Neuronal stem cell (in vitro differentiated cells): ENCODE results near the gene VWF. TPM values are rescaled to one million over a fixed set of nuclear protein-coding genes. Genes with fewer than 3 reads are reported as not detected.

ENCODE experiments used
- DNase-seq: peaks from one replicate; pipeline ENCODE4 v3.0.0-alpha.2; 2013; ENCODE audit warnings: low spot score
- H2AFZ ChIP-seq: one replicate; pipeline ENCODE4 v1.6.1; 2013; ENCODE audit warnings: mild to moderate bottlenecking, low read length, inconsistent platforms
- H2AK5ac ChIP-seq: 2 replicates; pipeline ENCODE4 v1.6.1; 2013; ENCODE audit warnings: low read depth, mild to moderate bottlenecking, inconsistent platforms, low read length, moderate library complexity, mixed read lengths
- H2BK120ac ChIP-seq: 2 replicates; pipeline ENCODE4 v1.6.1; 2013; ENCODE audit warnings: low read depth, mild to moderate bottlenecking, inconsistent platforms, low read length, moderate library complexity, mixed read lengths
- H2BK12ac ChIP-seq: one replicate; pipeline ENCODE4 v1.6.1; 2013; ENCODE audit warnings: low read length, inconsistent platforms
- H2BK15ac ChIP-seq: 2 replicates; pipeline ENCODE4 v1.6.1; 2013; ENCODE audit warnings: mild to moderate bottlenecking, low read length, inconsistent platforms, mixed read lengths
- H2BK5ac ChIP-seq: one replicate; pipeline ENCODE4 v1.6.1; 2013; ENCODE audit warnings: inconsistent platforms, mild to moderate bottlenecking, low read length, moderate library complexity
- H3K14ac ChIP-seq: one replicate; pipeline ENCODE4 v1.6.1; 2013; ENCODE audit warnings: low read length, inconsistent platforms
- H3K18ac ChIP-seq: 2 replicates; pipeline ENCODE4 v1.6.1; 2013; ENCODE audit warnings: low read length, inconsistent platforms
- H3K23ac ChIP-seq: 2 replicates; pipeline ENCODE4 v1.6.1; 2013; ENCODE audit warnings: low read depth, mild to moderate bottlenecking, mixed read lengths, low read length, inconsistent platforms; ENCODE audit not compliant: poor library complexity
- H3K27ac ChIP-seq: replicated peaks from 3 replicates; pipeline ENCODE4 v1.5.1; 2013; ENCODE audit warnings: low read length, inconsistent platforms
- H3K27me3 ChIP-seq, 3 experiments: 2 replicates each; pipeline ENCODE4 v1.6.1; 2013; ENCODE audit warnings: low read length in 3 of 3, mild to moderate bottlenecking in 2 of 3, inconsistent platforms in 1 of 3, low read depth in 1 of 3, mixed read lengths in 1 of 3, moderate library complexity in 1 of 3; ENCODE audit not compliant: control insufficient read depth in 3 of 3, insufficient read depth in 3 of 3
- H3K36me3 ChIP-seq, 2 donors: replicated peaks in 1 of 2; 2 replicates each; pipeline ENCODE4 v1.6.1; 2013; ENCODE audit warnings: low read length in 2 of 2; ENCODE audit not compliant: control insufficient read depth in 2 of 2, insufficient read depth in 2 of 2
- H3K4ac ChIP-seq: 2 replicates; pipeline ENCODE4 v1.6.1; 2013; ENCODE audit warnings: inconsistent platforms, mild to moderate bottlenecking, low read length, moderate library complexity
- H3K4me1 ChIP-seq, 2 donors: 1 replicate in 1 of 2; 2 replicates in 1 of 2; pipeline ENCODE4 v1.6.1; 2013; ENCODE audit warnings: low read length in 2 of 2, low read depth in 1 of 2; ENCODE audit not compliant: control insufficient read depth in 2 of 2, insufficient read depth in 1 of 2
- H3K4me2 ChIP-seq: one replicate; pipeline ENCODE4 v1.6.1; 2013; ENCODE audit warnings: mild to moderate bottlenecking, low read length, inconsistent platforms; ENCODE audit not compliant: insufficient read depth, poor library complexity, severe bottlenecking
- H3K4me3 ChIP-seq, 2 donors: 2 replicates each; pipeline ENCODE4 v1.5.1; 2013; ENCODE audit warnings: low read length in 2 of 2, mild to moderate bottlenecking in 2 of 2, inconsistent platforms in 1 of 2, moderate library complexity in 1 of 2
- H3K79me1 ChIP-seq: one replicate; pipeline ENCODE4 v1.6.1; 2013; ENCODE audit warnings: low read depth, mild to moderate bottlenecking, inconsistent platforms, low read length, moderate library complexity
- H3K9ac ChIP-seq: one replicate; pipeline ENCODE4 v1.6.1; 2013; ENCODE audit warnings: mild to moderate bottlenecking, low read depth, low read length, inconsistent platforms; ENCODE audit not compliant: poor library complexity
- H3K9me3 ChIP-seq, 2 donors: replicated peaks in 1 of 2; 2 replicates each; pipeline versions ENCODE3 to v1.6.1; 2013; ENCODE audit warnings: low read length in 2 of 2, mild to moderate bottlenecking in 2 of 2, inconsistent platforms in 1 of 2, low read depth in 1 of 2, mixed read lengths in 1 of 2, moderate library complexity in 1 of 2; ENCODE audit not compliant: control insufficient read depth in 2 of 2, insufficient read depth in 1 of 2
- H4K8ac ChIP-seq: one replicate; pipeline ENCODE4 v1.6.1; 2013; ENCODE audit warnings: low read depth, mild to moderate bottlenecking, inconsistent platforms, low read length, moderate library complexity
- H4K91ac ChIP-seq: one replicate; pipeline ENCODE4 v1.6.1; 2013; ENCODE audit warnings: low read length, low read depth, mild to moderate bottlenecking, inconsistent platforms; ENCODE audit not compliant: poor library complexity
- WGBS, 2 donors: extraction: QIAGEN DNeasy Blood & Tissue Kit; methylation state at CpG; one replicate each; pipeline ENCODE4 v1.1.7; 2013; ENCODE audit warnings: missing lambda C conversion rate in 2 of 2, mixed read lengths in 1 of 2; ENCODE audit not compliant: insufficient read length in 2 of 2, insufficient replicate concordance in 1 of 2; ENCODE audit errors: extremely low coverage in 2 of 2; 5-methylcytosine and 5-hydroxymethylcytosine counted together
- small RNA-seq: library from polyadenylated mRNA; stranded (forward); fragments of <200 nt; extraction: miRNeasy Mini kit (QIAGEN cat#:217004); gene quantifications from one replicate; pipeline ENCODE3, GENCODE V24; 2013; ENCODE audit not compliant: insufficient read depth

The VWF gene

DNA sequence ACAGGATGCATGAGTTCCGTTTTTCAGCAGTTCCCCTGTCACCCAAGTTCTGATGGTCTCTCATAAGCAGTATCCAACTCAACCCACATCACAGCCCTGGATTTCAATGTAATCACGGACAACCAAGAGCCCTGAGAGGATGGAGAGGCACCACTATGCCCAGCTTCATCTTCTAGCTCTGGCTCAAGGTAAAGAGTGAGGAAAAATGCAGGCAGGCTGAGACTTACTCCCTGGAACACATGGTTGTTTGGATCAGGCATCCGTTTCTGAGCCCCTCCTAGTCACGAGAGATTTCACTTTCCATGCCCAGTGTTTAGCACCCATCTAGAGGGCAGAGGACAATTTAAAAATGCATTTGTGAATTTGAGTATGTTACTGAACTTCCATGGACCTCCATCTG is 224.4 kb downstream of the VWF start:
- H3K4me1 ChIP-seq = peaks cover 0 to 10% of the 10 kb centered on the region in 2 donors
- no peaks in the 10 kb centered on the region for H3K27me3 ChIP-seq
- no peak overlapping the region for H2BK12ac ChIP-seq
- no peak overlapping the region for H2BK120ac ChIP-seq
- no peak overlapping the region for H3K27ac ChIP-seq
- no peak overlapping the region for H3K14ac ChIP-seq
- H4K91ac ChIP-seq = no peak overlapping the region
- no peaks in the 10 kb centered on the region for H3K36me3 ChIP-seq
- H2BK5ac ChIP-seq = no peak overlapping the region
- no CpG with 5 or more reads among the region's 4 CpGs for WGBS, 2 donors
- H3K4me3 ChIP-seq = no peak overlapping the region
- H3K9ac ChIP-seq = no peak overlapping the region
- H4K8ac ChIP-seq = no peak overlapping the region
- no peak overlapping the region for H3K4ac ChIP-seq
- no peak overlapping the region for H3K23ac ChIP-seq
- H3K18ac ChIP-seq = no peak overlapping the region
- H2BK15ac ChIP-seq = no peak overlapping the region
- H3K79me1 ChIP-seq = no peaks in the 10 kb centered on the region
- H3K4me2 ChIP-seq = no peak overlapping the region
- H3K9me3 ChIP-seq = no peaks in the 10 kb centered on the region
- DNase-seq = no peak
- H2AK5ac ChIP-seq = no peak overlapping the region
- no peak overlapping the region for H2AFZ ChIP-seq

DNA sequence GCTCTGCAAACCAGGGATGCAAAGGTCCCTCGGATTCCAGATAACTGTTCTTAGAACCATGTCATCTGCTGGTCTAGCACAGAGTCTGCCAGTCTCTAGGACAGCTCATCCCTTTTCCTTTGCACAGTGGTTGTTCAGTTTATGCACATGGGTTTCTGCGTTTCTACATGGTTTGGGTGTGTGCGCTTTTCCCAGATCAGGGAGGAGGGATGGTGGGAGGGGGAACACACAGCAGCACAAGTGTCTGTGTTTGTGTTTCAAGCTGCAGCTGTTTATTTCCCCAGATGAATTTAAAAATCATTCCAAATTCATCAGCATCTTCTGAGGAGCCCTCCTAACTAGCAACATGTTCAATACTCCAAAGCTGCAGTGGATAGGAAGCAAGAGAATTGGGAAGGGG is 224.8 kb downstream of the VWF start:
- no peak overlapping the region for H4K91ac ChIP-seq
- H2BK120ac ChIP-seq = no peak overlapping the region
- no peak overlapping the region for H3K27ac ChIP-seq
- H2BK12ac ChIP-seq = no peak overlapping the region
- no peak overlapping the region for H3K23ac ChIP-seq
- H3K18ac ChIP-seq = no peak overlapping the region
- H3K79me1 ChIP-seq = no peaks in the 10 kb centered on the region
- H3K4me2 ChIP-seq = no peak overlapping the region
- H3K36me3 ChIP-seq = no peaks in the 10 kb centered on the region
- H3K4me1 ChIP-seq = peaks cover 0 to 10% of the 10 kb centered on the region in 2 donors
- no peak overlapping the region for H2AK5ac ChIP-seq
- no peak overlapping the region for H2AFZ ChIP-seq
- no peak for DNase-seq
- H3K9me3 ChIP-seq = no peaks in the 10 kb centered on the region
- no peak overlapping the region for H3K14ac ChIP-seq
- H2BK15ac ChIP-seq = no peak overlapping the region
- no peaks in the 10 kb centered on the region for H3K27me3 ChIP-seq
- H3K4ac ChIP-seq = no peak overlapping the region
- no peak overlapping the region for H2BK5ac ChIP-seq
- no peak overlapping the region for H4K8ac ChIP-seq
- no peak overlapping the region for H3K9ac ChIP-seq
- WGBS, 2 donors = no CpG with 5 or more reads among the region's 3 CpGs
- no peak overlapping the region for H3K4me3 ChIP-seq

DNA sequence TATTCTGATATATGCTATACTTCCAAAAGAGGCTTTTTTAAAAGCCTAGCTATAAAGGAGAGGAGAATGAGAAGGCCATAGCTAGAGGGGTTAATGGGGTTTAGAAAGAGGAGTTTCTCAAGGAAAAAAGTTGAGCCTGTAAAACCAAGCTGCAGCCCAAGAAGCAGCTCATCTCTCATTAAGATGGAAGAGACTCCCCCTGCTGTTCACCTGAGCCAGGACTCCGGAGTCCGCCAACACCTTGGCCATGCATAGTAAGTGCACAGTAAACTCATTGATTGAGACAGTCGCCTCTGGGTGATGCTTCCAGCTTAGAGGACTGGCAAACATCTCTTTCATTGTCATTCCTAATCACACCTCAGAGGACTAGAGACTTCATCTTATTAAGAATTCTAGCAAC is 225.6 kb downstream of the VWF start:
- Histone ChIP-seq H2BK120ac (no peak overlapping the region), H3K79me1 (no peaks in the 10 kb centered on the region), H3K36me3 (no peaks in the 10 kb centered on the region), H4K8ac (no peak overlapping the region), H3K14ac (no peak overlapping the region), H3K4me1 (peaks cover 0 to 10% of the 10 kb centered on the region in 2 donors), H2AFZ (no peak overlapping the region), H2BK15ac (no peak overlapping the region), H3K4me3 (no peak overlapping the region), H2AK5ac (no peak overlapping the region), H2BK5ac (no peak overlapping the region), H3K27me3 (no peaks in the 10 kb centered on the region), H3K4me2 (no peak overlapping the region), H3K9ac (no peak overlapping the region), H3K9me3 (no peaks in the 10 kb centered on the region), H3K4ac (no peak overlapping the region), H4K91ac (no peak overlapping the region), H2BK12ac (no peak overlapping the region), H3K18ac (no peak overlapping the region), H3K23ac (no peak overlapping the region), H3K27ac (no peak overlapping the region)
- no peak for DNase-seq
- WGBS, 2 donors = no CpG with 5 or more reads among the region's 3 CpGs

Small RNA genes within 50 kb of the gene (small RNA-seq; reads per million reads assigned to genes)
- gene RN7SL69P = not detected
